ENCODE data around the gene ITPR3. TPM values are rescaled to one million over a fixed set of nuclear protein-coding genes. Genes with fewer than 3 reads are reported as not detected.

Gene ITPR3
- total and polyA plus RNA-seq, 2 experiments from 2014 or later: 0.13 to 1.1 TPM

DNA sequence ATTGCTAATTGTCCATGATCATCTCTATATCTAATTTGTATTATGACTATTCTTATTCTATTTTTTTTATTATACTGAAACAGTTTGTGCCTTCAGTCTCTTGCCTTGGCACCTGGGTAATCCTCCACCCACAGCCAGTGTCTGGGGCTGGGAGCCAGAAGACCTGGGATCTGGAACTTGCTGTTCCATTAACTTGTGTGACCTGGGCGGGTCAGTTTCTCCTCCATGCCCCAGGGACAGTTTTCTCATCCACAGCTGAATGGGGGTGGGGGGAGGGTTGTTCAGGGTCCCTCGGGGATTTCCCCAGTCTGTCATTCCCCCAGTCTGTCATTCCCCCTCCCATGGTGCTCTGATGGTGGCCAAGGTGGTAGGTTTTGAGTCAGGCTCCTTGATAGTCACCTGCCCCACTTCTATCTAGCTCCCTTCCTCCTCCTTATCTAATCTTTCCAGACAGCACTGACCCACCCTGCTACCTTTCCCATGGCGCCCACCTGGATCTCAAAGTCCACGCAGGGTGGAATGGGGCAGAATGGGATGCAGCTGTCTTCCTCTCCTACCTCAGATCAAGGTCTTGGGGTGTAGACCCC is 10.9 kb downstream of the ITPR3 start:
- Histone ChIP-seq H3K9me3 (ENCODE audit: low read depth) (no peaks in the 10 kb centered on the region), H3K27me3 (peaks cover 8% of the 10 kb centered on the region), H3K27ac (no peak overlapping the region), H3K4me1 (ENCODE audit: low read depth) (no peaks in the 10 kb centered on the region), H3K36me3 (no peaks in the 10 kb centered on the region), H3K4me3 (no peak overlapping the region)
- no peak for DNase-seq (ENCODE audit: low read depth in 1 of 2, low spot score in 1 of 2)
- TF ChIP-seq, protein P1, sequence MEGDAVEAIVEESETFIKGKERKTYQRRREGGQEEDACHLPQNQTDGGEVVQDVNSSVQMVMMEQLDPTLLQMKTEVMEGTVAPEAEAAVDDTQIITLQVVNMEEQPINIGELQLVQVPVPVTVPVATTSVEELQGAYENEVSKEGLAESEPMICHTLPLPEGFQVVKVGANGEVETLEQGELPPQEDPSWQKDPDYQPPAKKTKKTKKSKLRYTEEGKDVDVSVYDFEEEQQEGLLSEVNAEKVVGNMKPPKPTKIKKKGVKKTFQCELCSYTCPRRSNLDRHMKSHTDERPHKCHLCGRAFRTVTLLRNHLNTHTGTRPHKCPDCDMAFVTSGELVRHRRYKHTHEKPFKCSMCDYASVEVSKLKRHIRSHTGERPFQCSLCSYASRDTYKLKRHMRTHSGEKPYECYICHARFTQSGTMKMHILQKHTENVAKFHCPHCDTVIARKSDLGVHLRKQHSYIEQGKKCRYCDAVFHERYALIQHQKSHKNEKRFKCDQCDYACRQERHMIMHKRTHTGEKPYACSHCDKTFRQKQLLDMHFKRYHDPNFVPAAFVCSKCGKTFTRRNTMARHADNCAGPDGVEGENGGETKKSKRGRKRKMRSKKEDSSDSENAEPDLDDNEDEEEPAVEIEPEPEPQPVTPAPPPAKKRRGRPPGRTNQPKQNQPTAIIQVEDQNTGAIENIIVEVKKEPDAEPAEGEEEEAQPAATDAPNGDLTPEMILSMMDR (IDR thresholded peaks at IDR 0.05; ENCODE audit: low read depth, low read length): no peak

DNA sequence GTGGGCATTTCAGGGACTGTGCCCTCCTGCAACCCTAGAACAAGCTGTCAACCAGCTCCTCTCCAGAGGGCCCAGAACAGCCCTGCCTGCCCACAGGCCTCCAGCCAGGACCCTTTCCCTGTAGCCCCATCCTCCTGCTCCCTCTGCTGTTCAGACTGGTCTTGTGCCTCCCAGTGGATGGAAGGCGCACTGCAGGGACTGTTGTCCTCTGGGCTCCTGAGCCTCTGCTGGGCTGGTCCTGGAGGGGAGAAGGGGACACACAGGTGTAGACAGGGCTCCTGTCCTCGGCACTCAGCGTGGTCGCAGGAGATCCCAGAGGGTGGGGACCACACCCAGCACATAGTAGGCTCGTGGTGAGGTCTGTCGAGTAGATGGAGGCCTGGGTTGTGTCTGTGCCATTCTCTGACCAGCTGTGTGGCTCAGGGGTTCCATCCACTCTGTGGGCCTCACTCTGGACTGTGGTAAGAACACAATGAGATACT is 11.5 kb downstream of the ITPR3 start:
- TF ChIP-seq, protein P1 (IDR thresholded peaks at IDR 0.05; ENCODE audit: low read depth, low read length): peak; percentile 77
- Histone ChIP-seq H3K27me3 (peaks cover 8% of the 10 kb centered on the region), H3K4me3 (no peak overlapping the region), H3K4me1 (ENCODE audit: low read depth) (no peaks in the 10 kb centered on the region), H3K36me3 (no peaks in the 10 kb centered on the region), H3K27ac (no peak overlapping the region), H3K9me3 (ENCODE audit: low read depth) (no peaks in the 10 kb centered on the region)
- peak; percentile 50 to 63 for DNase-seq (ENCODE audit: low read depth in 1 of 2, low spot score in 1 of 2)

DNA sequence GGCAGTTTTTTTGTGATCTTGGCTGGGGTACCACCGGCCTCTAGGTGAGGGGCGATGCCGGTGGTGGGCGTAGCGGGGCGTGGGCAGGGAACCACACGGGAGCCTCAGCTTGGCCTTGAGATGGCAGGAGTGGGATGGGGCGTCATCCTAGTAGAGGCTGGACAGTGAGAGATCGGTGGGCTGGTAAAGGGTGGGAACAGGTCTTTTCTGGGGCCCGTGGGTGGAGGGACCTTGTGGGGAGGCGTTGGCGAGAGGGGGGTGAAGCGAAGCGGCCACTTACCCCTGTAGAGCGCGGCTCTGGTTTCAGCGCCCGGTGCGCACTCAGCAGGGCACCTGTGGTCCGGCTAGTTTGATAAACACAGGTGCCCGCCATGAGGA is 12.0 kb downstream of the ITPR3 start:
- Histone ChIP-seq H3K27me3 (peaks cover 8% of the 10 kb centered on the region), H3K4me1 (ENCODE audit: low read depth) (no peaks in the 10 kb centered on the region), H3K4me3 (peak overlapping the region; percentile 36), H3K9me3 (ENCODE audit: low read depth) (no peaks in the 10 kb centered on the region), H3K27ac (no peak overlapping the region), H3K36me3 (no peaks in the 10 kb centered on the region)
- TF ChIP-seq, protein P1 (IDR thresholded peaks at IDR 0.05; ENCODE audit: low read depth, low read length): no peak
- no peak for DNase-seq (ENCODE audit: low read depth in 1 of 2, low spot score in 1 of 2)

DNA sequence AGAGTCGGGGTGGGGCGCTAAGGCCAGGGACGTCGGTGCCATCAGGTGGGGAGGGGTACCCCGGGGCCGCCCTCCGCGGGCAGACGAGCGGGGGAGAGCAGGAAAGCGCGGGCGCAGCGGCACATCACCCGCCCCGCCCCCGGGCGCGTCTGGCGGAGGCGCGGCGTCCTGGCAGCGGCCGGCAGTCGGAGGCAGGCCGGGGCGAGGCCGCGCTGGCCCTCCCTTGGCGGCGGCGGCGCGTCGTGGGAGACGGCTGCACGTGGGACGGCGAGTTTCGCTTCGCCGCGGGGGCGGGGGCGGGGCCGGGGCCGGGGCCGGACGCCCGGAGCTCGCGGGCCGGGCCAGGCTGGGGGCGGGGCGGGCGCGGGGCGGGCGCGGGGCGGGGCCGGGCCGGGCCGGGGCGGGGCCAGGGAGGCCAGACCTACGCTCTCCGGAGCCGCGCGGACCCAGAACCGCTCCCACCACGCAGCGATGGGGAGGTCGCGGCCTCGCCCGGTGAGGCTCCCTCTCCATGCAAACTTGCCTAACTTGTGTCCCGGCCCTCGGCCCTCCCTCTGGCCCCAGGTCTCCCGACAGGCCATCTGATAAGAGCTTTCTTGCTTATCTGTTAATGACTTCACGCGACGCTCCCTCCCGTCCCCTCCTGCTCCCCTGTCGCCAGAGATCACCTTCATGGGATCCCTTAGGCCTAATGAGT is 12.5 kb downstream of the ITPR3 start:
- TF ChIP-seq, protein P1 (IDR thresholded peaks at IDR 0.05; ENCODE audit: low read depth, low read length): no peak
- Histone ChIP-seq H3K27me3 (peaks cover 8% of the 10 kb centered on the region), H3K27ac (no peak overlapping the region), H3K36me3 (no peaks in the 10 kb centered on the region), H3K9me3 (ENCODE audit: low read depth) (no peaks in the 10 kb centered on the region), H3K4me3 (peak overlapping the region; percentile 37), H3K4me1 (ENCODE audit: low read depth) (no peaks in the 10 kb centered on the region)
- DNase-seq (ENCODE audit: low read depth in 1 of 2, low spot score in 1 of 2): peak; percentile 66 to 76

DNA sequence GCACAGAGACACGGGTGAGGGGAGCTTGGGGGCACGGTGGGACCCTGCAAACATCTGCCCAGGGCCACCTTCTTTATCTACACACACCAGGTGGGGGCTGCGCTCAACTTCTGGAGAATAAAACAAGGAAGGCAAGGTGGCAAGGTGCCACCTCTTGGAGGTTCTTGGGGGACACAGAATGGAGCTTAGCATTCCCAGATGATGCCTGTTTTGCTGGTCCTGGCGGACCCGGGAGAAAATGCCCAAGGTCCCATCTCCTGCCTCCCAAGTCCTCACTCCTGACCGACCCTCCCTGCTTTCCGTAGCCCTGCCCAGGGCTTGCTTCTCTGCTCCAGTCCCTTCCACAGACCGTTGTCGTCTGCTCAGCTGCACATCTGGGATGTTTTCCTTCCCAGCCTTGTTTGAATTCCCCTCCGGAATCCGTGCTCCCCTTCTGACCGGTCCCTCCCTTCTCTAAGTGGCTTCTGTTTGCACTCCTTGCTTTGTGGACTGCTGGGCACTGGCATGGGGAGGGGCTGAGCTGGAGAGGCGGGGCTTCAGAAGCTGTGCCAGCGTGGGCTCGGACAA is 13.1 kb downstream of the ITPR3 start:
- no peaks in the 10 kb centered on the region for H3K9me3 ChIP-seq (ENCODE audit: low read depth)
- H3K4me1 ChIP-seq (ENCODE audit: low read depth): no peaks in the 10 kb centered on the region
- H3K27me3 ChIP-seq: peaks cover 8% of the 10 kb centered on the region
- H3K27ac ChIP-seq: no peak overlapping the region
- no peaks in the 10 kb centered on the region for H3K36me3 ChIP-seq
- peak in 1 of 2 donors; percentile 55 for DNase-seq (ENCODE audit: low read depth in 1 of 2, low spot score in 1 of 2)
- TF ChIP-seq, protein P1 (IDR thresholded peaks at IDR 0.05; ENCODE audit: low read depth, low read length): no peak
- peak overlapping the region; percentile 37 for H3K4me3 ChIP-seq

Data from cardiac muscle cell (in vitro differentiated cells and primary cell).